Uterus (tissue), 4 donors: ENCODE results near the gene FAT1. TPM values are rescaled to one million over a fixed set of nuclear protein-coding genes. Genes with fewer than 3 reads are reported as not detected.

ENCODE experiments used
- DNase-seq, 2 donors: peaks; one replicate each; pipeline ENCODE4 v3.0.0-alpha.2; 2019 to 2020
- H3K27ac ChIP-seq, 2 donors: fragments of 200-600 bp; sonication (generic); 1 replicate in 1 of 2; 2 replicates in 1 of 2; pipeline ENCODE4 v1.5.1; 2016 to 2018
- H3K27me3 ChIP-seq, 2 donors: fragments of 200-600 bp; sonication (generic); one replicate each; pipeline ENCODE4 v1.5.1; 2018 to 2019; ENCODE audit warnings: control low read depth in 1 of 2
- H3K36me3 ChIP-seq, 2 donors: fragments of 200-600 bp; sonication (generic); one replicate each; pipeline ENCODE4 v1.5.1; 2019; ENCODE audit warnings: control low read depth in 1 of 2
- H3K4me1 ChIP-seq, 2 donors: fragments of 200-600 bp; sonication (generic); one replicate each; pipeline ENCODE4 v1.5.1; 2018 to 2019; ENCODE audit warnings: control low read depth in 1 of 2
- H3K4me3 ChIP-seq, 2 donors: fragments of 200-600 bp; sonication (generic); 1 replicate in 1 of 2; 2 replicates in 1 of 2; pipeline ENCODE4 v1.5.1; 2018 to 2019; ENCODE audit warnings: mild to moderate bottlenecking in 1 of 2
- H3K9me3 ChIP-seq, 2 donors: fragments of 200-600 bp; sonication (generic); one replicate each; pipeline ENCODE4 v1.5.1; 2019; ENCODE audit warnings: control low read depth in 1 of 2
- POLR2A ChIP-seq, 2 donors: fragments of 450-650 bp; IDR thresholded peaks; one replicate each; pipeline ENCODE4 v1.6.1; 2016; ENCODE audit warnings: antibody characterized with exemption in 2 of 2, mild to moderate bottlenecking in 1 of 2, moderate library complexity in 1 of 2
- intact Hi-C: fragments of 100-400 bp; cut with DNase I; formaldehyde crosslinking; loops from one replicate; pipeline ENCODE4 v1.15.1; 2023; ENCODE audit warnings: low total_unique reads
- total RNA-seq, 4 donors: library from RNA; depleted of rRNA in 3 of 4; stranded (reverse); fragments of >200 nt in 3 of 4; gene quantifications; one replicate each; pipeline versions ENCODE4 v1.1.0 to v1.2.4, GENCODE V29; 2014 to 2023
- TF ChIP-seq, protein P1 (sequence below), 4 experiments: fragments of 200-600 bp in 2 of 4; fragments of 450-650 bp in 2 of 4; sonication (generic) in 2 of 4; IDR thresholded peaks; one replicate each; pipeline ENCODE4 v1.5.1; 2016 to 2019; ENCODE audit warnings: antibody characterized with exemption in 4 of 4, mild to moderate bottlenecking in 2 of 4, moderate library complexity in 1 of 4
- donor health status: DM: yes; HTN: yes; CAD: no.

FAT1 gene
- total RNA-seq, 4 donors from 2014 or later: 11.5 to 245 (median 52.5) TPM

GRCh38 chr4:186602978-186603377 is 120.7 kb downstream of the FAT1 start:
- Histone ChIP-seq H3K4me3 (no peak overlapping the region), H3K4me1 (no peaks in the 10 kb centered on the region), H3K9me3 (no peaks in the 10 kb centered on the region), H3K27me3 (no peaks in the 10 kb centered on the region), H3K36me3 (no peaks in the 10 kb centered on the region), H3K27ac (no peak overlapping the region)
- TF ChIP-seq, protein P1, sequence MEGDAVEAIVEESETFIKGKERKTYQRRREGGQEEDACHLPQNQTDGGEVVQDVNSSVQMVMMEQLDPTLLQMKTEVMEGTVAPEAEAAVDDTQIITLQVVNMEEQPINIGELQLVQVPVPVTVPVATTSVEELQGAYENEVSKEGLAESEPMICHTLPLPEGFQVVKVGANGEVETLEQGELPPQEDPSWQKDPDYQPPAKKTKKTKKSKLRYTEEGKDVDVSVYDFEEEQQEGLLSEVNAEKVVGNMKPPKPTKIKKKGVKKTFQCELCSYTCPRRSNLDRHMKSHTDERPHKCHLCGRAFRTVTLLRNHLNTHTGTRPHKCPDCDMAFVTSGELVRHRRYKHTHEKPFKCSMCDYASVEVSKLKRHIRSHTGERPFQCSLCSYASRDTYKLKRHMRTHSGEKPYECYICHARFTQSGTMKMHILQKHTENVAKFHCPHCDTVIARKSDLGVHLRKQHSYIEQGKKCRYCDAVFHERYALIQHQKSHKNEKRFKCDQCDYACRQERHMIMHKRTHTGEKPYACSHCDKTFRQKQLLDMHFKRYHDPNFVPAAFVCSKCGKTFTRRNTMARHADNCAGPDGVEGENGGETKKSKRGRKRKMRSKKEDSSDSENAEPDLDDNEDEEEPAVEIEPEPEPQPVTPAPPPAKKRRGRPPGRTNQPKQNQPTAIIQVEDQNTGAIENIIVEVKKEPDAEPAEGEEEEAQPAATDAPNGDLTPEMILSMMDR (IDR thresholded peaks at IDR 0.05): no peak
- TF ChIP-seq POLR2A (IDR thresholded peaks at IDR 0.05): no peak
- intact Hi-C loops: no loop called here
- no peak for DNase-seq

GRCh38 chr4:186599483-186599882 is 124.2 kb downstream of the FAT1 start:
- H3K36me3 ChIP-seq: no peaks in the 10 kb centered on the region

DNA sequence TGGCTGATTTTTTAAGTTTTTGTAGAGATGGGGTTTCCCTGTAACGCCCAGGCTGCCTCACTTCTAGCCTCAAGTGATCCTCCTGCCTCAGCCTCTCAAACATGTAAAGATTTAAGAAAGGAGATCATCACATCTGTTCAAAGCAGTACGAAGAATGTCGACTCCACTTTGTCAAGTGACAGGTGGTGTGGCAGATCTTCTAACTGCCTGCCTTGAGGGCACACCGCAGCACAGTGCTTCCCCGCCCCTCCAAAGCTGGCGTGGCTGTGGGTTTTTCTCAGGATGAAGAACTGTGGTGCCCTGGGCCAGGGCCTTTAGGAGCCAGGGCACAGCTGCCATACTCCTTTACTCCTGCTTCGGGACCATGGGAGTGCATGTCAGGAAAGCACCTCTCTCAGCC is 125.0 kb downstream of the FAT1 start:
- no peak for TF ChIP-seq POLR2A (IDR thresholded peaks at IDR 0.05)
- TF ChIP-seq, protein P1 (IDR thresholded peaks at IDR 0.05): no peak
- no peak overlapping the region for H3K4me3 ChIP-seq
- no peaks in the 10 kb centered on the region for H3K36me3 ChIP-seq
- DNase-seq: no peak
- no peaks in the 10 kb centered on the region for H3K9me3 ChIP-seq
- H3K27me3 ChIP-seq: no peaks in the 10 kb centered on the region
- intact Hi-C loops: no loop called here
- H3K4me1 ChIP-seq: no peaks in the 10 kb centered on the region
- no peak overlapping the region for H3K27ac ChIP-seq

More at GRCh38 chr4:186599483-186599882, 124.2 kb downstream of the FAT1 start:
- Histone ChIP-seq H3K9me3 (no peaks in the 10 kb centered on the region), H3K27ac (no peak overlapping the region), H3K27me3 (no peaks in the 10 kb centered on the region), H3K4me1 (no peaks in the 10 kb centered on the region), H3K4me3 (no peak overlapping the region)
- no peak for DNase-seq
- TF ChIP-seq, protein P1 (IDR thresholded peaks at IDR 0.05): no peak
- no peak for TF ChIP-seq POLR2A (IDR thresholded peaks at IDR 0.05)
- intact Hi-C loops: no loop called here

DNA sequence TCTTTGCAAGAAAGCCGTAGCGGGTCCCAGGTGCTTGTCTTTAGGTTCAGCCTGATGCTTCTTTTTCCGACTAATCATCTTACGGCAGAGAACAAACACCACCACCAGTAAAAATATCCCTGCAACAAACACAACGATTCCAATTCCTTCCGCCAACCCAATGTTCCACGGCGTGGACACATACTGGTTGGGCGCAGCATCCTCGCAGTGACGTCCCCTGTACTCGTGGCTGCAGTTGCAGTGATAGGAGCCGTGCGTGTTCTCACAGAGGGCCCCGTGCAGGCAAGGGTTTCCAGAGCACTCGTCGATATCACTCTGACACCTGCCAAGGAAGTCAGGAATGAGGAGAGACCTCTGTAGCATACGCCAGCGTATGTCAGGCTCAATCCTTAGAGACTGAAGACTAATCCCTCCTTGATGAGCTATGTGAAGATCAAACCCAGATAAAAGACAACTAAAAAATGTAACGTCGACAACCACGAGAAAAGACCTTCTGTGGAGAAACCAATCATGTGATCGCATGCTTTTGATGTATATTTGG is 126.7 kb downstream of the FAT1 start:
- intact Hi-C loops: no loop called here
- Histone ChIP-seq H3K4me1 (no peaks in the 10 kb centered on the region), H3K27ac (no peak overlapping the region), H3K9me3 (no peaks in the 10 kb centered on the region), H3K4me3 (no peak overlapping the region), H3K27me3 (no peaks in the 10 kb centered on the region), H3K36me3 (no peaks in the 10 kb centered on the region)
- TF ChIP-seq, protein P1 (IDR thresholded peaks at IDR 0.05): no peak
- TF ChIP-seq POLR2A (IDR thresholded peaks at IDR 0.05): no peak
- DNase-seq: no peak

DNA sequence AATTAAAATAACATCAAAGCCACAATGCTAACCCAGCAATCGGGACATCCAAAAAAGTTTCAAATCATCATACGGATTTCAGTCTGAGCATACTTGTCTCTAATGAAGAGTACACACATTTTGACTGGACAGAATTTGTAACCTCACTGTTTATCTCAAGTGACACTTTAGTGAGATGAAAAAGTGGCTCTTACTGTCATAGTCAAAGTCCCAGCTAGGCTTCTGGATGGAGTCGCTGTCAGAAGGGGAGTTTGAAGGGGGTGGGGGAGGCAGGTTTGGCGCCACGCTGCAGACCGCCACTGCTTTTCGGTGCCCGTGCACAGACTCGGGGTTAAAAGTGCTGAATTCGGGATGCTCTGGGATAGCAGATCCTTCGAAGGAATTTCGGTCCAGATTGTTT is 127.3 kb downstream of the FAT1 start:
- intact Hi-C loops: no loop called here
- H3K4me3 ChIP-seq: no peak overlapping the region
- no peaks in the 10 kb centered on the region for H3K9me3 ChIP-seq
- no peak overlapping the region for H3K27ac ChIP-seq
- no peaks in the 10 kb centered on the region for H3K36me3 ChIP-seq
- H3K4me1 ChIP-seq: no peaks in the 10 kb centered on the region
- no peak for TF ChIP-seq POLR2A (IDR thresholded peaks at IDR 0.05)
- TF ChIP-seq, protein P1 (IDR thresholded peaks at IDR 0.05): no peak
- H3K27me3 ChIP-seq: no peaks in the 10 kb centered on the region
- DNase-seq: no peak
